K562 (cell line): Measurements from ENCODE around the gene UBE2QL1.

Source experiments
- POLR2A ChIP-seq: fragments of 450-650 bp; conservative IDR thresholded peaks from 2 replicates; pipeline ENCODE4 v1.6.1; 2016
- TBP ChIP-seq: optimal IDR thresholded peaks from 2 replicates; pipeline ENCODE3; 2011; ENCODE audit warnings: low read depth, low read length, improper control_type of control experiment
- ZEB2 ChIP-seq: fragments of 450-650 bp; IDR thresholded peaks from 2 replicates; pipeline ENCODE4 v1.6.1; 2016

- TF ChIP-seq POLR2A: no peak
- no peak for TF ChIP-seq ZEB2
- no peak for TF ChIP-seq TBP
Measured at GRCh38 chr5:6419340-6419852, 29.3 kb upstream of the UBE2QL1 start.
